MM.1S (cell line): ENCODE results near the gene OR8B12.

Source experiments
- DNase-seq: peaks from one replicate; pipeline ENCODE4 v3.0.0-alpha.2; 2015
- H2AFZ ChIP-seq: fragments of 300-600 bp; sonication (generic); 2 replicates; pipeline ENCODE4 v1.6.0; 2016; ENCODE audit warnings: antibody characterized with exemption, low read length
- H3F3A ChIP-seq: fragments of 300-600 bp; sonication (generic); 2 replicates; pipeline ENCODE4 v1.6.1; 2016; ENCODE audit warnings: mild to moderate bottlenecking, antibody characterized with exemption, low read length, moderate library complexity, mixed read lengths; ENCODE audit not compliant: insufficient read depth
- H3K27ac ChIP-seq: fragments of 300-600 bp; sonication (generic); 2 replicates; pipeline ENCODE4 v1.5.1; 2016; ENCODE audit warnings: mild to moderate bottlenecking, low read length
- H3K27me3 ChIP-seq: fragments of 300-600 bp; sonication (generic); replicated peaks from 2 replicates; pipeline ENCODE4 v1.6.0; 2016; ENCODE audit warnings: low read length; ENCODE audit not compliant: insufficient read depth
- H3K36me3 ChIP-seq: fragments of 300-600 bp; sonication (generic); replicated peaks from 2 replicates; pipeline ENCODE4 v1.6.1; 2016; ENCODE audit warnings: mild to moderate bottlenecking, low read length, mixed read lengths; ENCODE audit not compliant: insufficient read depth
- H3K4me1 ChIP-seq: fragments of 300-600 bp; sonication (generic); 2 replicates; pipeline ENCODE4 v1.6.1; 2016; ENCODE audit warnings: low read length, mixed read lengths
- H3K4me2 ChIP-seq: fragments of 300-600 bp; sonication (generic); 2 replicates; pipeline ENCODE4 v1.6.0; 2016; ENCODE audit warnings: low read depth, low read length
- H3K4me3 ChIP-seq: fragments of 300-600 bp; sonication (generic); 2 replicates; pipeline ENCODE4 v1.5.1; 2016; ENCODE audit warnings: low read length, mixed read lengths
- H3K79me2 ChIP-seq: fragments of 300-600 bp; sonication (generic); 2 replicates; pipeline ENCODE4 v1.6.1; 2016; ENCODE audit warnings: mixed run types, low read length, mixed read lengths
- H3K9ac ChIP-seq: fragments of 300-600 bp; sonication (generic); 2 replicates; pipeline ENCODE4 v1.6.1; 2016; ENCODE audit warnings: low read length, mixed read lengths
- H3K9me2 ChIP-seq: fragments of 300-600 bp; sonication (generic); replicated peaks from 2 replicates; pipeline ENCODE4 v1.6.1; 2016; ENCODE audit warnings: mild to moderate bottlenecking, low read length, mixed read lengths; ENCODE audit not compliant: insufficient read depth
- H3K9me3 ChIP-seq: fragments of 300-600 bp; sonication (generic); replicated peaks from 2 replicates; pipeline ENCODE4 v1.6.1; 2016; ENCODE audit warnings: mild to moderate bottlenecking, low read length, mixed read lengths; ENCODE audit not compliant: insufficient read depth
- H4K20me1 ChIP-seq: fragments of 300-600 bp; sonication (generic); 2 replicates; pipeline ENCODE4 v1.6.1; 2016; ENCODE audit warnings: mild to moderate bottlenecking, low read length, moderate library complexity, mixed read lengths; ENCODE audit not compliant: insufficient read depth
- EZH2 ChIP-seq: fragments of 300-600 bp; sonication (generic); optimal IDR thresholded peaks from 2 replicates; pipeline ENCODE3; 2017; ENCODE audit warnings: low read depth, mild to moderate bottlenecking, antibody characterized with exemption, low read length, mixed read lengths
- EZH2phosphoT487 ChIP-seq: fragments of 300-600 bp; sonication (generic); IDR thresholded peaks from 2 replicates; pipeline ENCODE4 v1.6.1; 2018; ENCODE audit warnings: antibody characterized with exemption, low read length
- TF ChIP-seq, protein P1 (sequence below): fragments of 300-600 bp; sonication (generic); IDR thresholded peaks from 2 replicates; pipeline ENCODE4 v1.5.1; 2016; ENCODE audit warnings: antibody characterized with exemption, low read length, mixed read lengths

The OR8B12 gene

DNA sequence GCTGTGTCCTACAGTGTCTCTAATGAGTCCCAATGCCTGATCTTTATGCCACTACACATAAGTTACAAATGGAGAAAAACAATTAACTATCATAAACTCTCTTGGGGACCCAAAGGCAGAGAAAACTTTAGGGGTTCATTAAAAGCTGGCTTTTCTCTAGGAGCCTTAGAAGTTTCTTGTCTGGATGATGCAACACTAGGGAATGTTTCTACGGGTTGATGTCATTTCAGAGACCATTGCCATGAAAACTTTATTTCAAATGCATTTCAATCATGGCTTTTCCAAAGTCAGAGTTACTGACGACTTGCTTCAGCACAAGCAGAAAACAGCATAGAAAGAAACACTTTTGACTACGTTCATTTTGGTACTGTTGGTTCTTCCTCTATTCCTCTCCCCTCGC, 8.5 kb upstream of the OR8B12 start:
- Histone ChIP-seq H2AFZ (no peak overlapping the region), H4K20me1 (no peaks in the 10 kb centered on the region), H3K36me3 (no peaks in the 10 kb centered on the region), H3K27me3 (no peaks in the 10 kb centered on the region), H3K9me2 (no peaks in the 10 kb centered on the region), H3K9ac (no peak overlapping the region), H3F3A (no peaks in the 10 kb centered on the region), H3K4me1 (no peaks in the 10 kb centered on the region), H3K9me3 (no peaks in the 10 kb centered on the region), H3K4me2 (no peak overlapping the region), H3K79me2 (no peaks in the 10 kb centered on the region), H3K4me3 (no peak overlapping the region), H3K27ac (no peak overlapping the region)
- TF ChIP-seq EZH2 (no peak), EZH2phosphoT487 (no peak)
- TF ChIP-seq, protein P1, sequence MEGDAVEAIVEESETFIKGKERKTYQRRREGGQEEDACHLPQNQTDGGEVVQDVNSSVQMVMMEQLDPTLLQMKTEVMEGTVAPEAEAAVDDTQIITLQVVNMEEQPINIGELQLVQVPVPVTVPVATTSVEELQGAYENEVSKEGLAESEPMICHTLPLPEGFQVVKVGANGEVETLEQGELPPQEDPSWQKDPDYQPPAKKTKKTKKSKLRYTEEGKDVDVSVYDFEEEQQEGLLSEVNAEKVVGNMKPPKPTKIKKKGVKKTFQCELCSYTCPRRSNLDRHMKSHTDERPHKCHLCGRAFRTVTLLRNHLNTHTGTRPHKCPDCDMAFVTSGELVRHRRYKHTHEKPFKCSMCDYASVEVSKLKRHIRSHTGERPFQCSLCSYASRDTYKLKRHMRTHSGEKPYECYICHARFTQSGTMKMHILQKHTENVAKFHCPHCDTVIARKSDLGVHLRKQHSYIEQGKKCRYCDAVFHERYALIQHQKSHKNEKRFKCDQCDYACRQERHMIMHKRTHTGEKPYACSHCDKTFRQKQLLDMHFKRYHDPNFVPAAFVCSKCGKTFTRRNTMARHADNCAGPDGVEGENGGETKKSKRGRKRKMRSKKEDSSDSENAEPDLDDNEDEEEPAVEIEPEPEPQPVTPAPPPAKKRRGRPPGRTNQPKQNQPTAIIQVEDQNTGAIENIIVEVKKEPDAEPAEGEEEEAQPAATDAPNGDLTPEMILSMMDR: no peak
- no peak for DNase-seq

DNA sequence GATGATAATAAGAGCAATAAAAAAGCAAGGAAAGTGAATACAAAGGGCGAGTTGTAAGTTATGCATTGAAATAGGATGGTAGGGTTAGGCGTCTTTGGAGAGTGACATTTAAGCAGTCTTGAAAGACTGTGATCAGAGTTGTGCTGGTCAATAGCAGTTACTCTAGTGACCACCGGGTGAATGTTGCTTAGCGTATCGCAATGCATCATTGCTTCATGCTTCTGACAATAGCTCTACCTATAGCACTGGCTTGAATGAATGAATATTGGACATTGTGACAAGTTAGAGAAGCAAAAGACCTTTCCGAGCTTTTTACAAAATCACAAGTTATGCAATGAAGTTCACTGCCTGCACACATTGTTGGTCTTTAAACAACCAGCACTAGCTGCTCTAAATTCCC, 7.7 kb upstream of the OR8B12 start:
- no peak for DNase-seq
- H3K4me2 ChIP-seq: no peak overlapping the region
- no peak overlapping the region for H2AFZ ChIP-seq
- H3K9me3 ChIP-seq: no peaks in the 10 kb centered on the region
- no peaks in the 10 kb centered on the region for H3K27me3 ChIP-seq
- no peaks in the 10 kb centered on the region for H3K4me1 ChIP-seq
- H3K9ac ChIP-seq: no peak overlapping the region
- TF ChIP-seq, protein P1: 0 out of 2 replicates have a peak, but pooled peaks have one; percentile 8
- no peak for TF ChIP-seq EZH2
- H3K4me3 ChIP-seq: no peak overlapping the region
- H3F3A ChIP-seq: no peaks in the 10 kb centered on the region
- no peak overlapping the region for H3K27ac ChIP-seq
- H3K9me2 ChIP-seq: no peaks in the 10 kb centered on the region
- H3K36me3 ChIP-seq: no peaks in the 10 kb centered on the region
- no peaks in the 10 kb centered on the region for H4K20me1 ChIP-seq
- H3K79me2 ChIP-seq: no peaks in the 10 kb centered on the region

DNA sequence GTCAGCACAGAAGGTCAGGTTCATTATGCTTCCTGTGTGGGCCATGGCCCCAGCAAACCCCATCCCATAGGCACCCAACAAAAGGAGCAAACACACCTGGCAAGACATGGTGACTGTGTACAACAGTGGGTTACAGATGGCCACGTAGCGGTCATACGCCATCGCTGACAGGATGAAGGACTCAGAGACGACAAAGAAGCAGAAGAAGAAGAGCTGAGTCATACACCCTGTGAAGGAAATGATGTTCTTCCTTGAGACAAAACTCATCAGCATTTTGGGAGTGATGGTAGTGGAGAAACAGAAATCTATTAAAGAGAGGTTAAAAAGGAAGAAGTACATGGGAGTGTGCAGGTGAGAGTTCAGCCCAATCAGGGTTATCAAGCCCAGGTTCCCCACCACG, 309 bp downstream of the OR8B12 start:
- Histone ChIP-seq H3K27me3 (no peaks in the 10 kb centered on the region), H3K9ac (no peak overlapping the region), H3K9me2 (no peaks in the 10 kb centered on the region), H4K20me1 (no peaks in the 10 kb centered on the region), H3F3A (no peaks in the 10 kb centered on the region), H2AFZ (no peak overlapping the region), H3K79me2 (no peaks in the 10 kb centered on the region), H3K4me3 (no peak overlapping the region), H3K27ac (no peak overlapping the region), H3K9me3 (no peaks in the 10 kb centered on the region), H3K4me1 (no peaks in the 10 kb centered on the region), H3K36me3 (no peaks in the 10 kb centered on the region), H3K4me2 (no peak overlapping the region)
- DNase-seq: no peak
- TF ChIP-seq EZH2: no peak
- TF ChIP-seq EZH2phosphoT487: no peak
- TF ChIP-seq, protein P1: no peak

DNA sequence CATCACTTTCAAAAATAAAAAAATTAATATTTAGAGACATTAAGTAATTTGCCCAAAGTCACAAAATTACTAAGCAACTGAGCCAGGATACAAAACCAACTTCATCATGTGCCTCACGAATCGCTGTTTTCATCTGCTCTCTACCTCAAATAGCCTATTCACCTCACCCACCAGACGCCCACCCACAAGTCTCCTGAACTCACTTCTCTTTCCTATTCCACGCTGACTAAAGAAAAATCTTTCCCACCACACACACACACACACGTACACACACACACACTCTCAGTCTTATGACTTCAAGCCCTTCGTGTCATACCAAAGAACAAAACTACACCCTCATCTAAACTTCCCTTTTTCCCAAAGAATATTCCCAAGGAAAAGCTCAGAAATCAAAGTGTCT, 2.2 kb downstream of the OR8B12 start:
- no peak overlapping the region for H3K4me2 ChIP-seq
- H3K27ac ChIP-seq: no peak overlapping the region
- H3K27me3 ChIP-seq: no peaks in the 10 kb centered on the region
- H3K9me2 ChIP-seq: no peaks in the 10 kb centered on the region
- H3K36me3 ChIP-seq: no peaks in the 10 kb centered on the region
- no peak overlapping the region for H3K9ac ChIP-seq
- no peaks in the 10 kb centered on the region for H4K20me1 ChIP-seq
- TF ChIP-seq EZH2 (no peak), EZH2phosphoT487 (no peak)
- TF ChIP-seq, protein P1: no peak
- DNase-seq: no peak
- H3K79me2 ChIP-seq: no peaks in the 10 kb centered on the region
- H2AFZ ChIP-seq: no peak overlapping the region
- H3F3A ChIP-seq: no peaks in the 10 kb centered on the region
- no peaks in the 10 kb centered on the region for H3K4me1 ChIP-seq
- no peak overlapping the region for H3K4me3 ChIP-seq
- no peaks in the 10 kb centered on the region for H3K9me3 ChIP-seq
